Activated T-cell treated with anti-CD3 and anti-CD28 coated beads for 48 hours (primary cell): ENCODE data around the gene EGLN1.
A peak's percentile ranks its signal among the peaks of the same experiment; 100 is the strongest.
"Not testable (repeated sequence)": the region's sequence is repeated elsewhere in the genome, so short reads cannot be mapped to it uniquely, and the experiment has no call there.

Experiments used
- DNase-seq: peaks from one replicate; pipeline ENCODE4 v3.0.0-alpha.2; 2020; ENCODE audit warnings: low read depth

The EGLN1 gene

GRCh38 chr1:231421971-231422797 lies at the start of gene EGLN1:
Gene EGLN1 (minus strand): TSS chr1:231422287. CDS start chr1:231421888, 399 bp downstream.
- DNase-seq: peak; percentile 84

GRCh38 chr1:231471500-231471899 lies 49.4 kb upstream of the EGLN1 start:
- not testable (repeated sequence) for DNase-seq

GRCh38 chr1:231471027-231471426 lies 48.9 kb upstream of the EGLN1 start:
- DNase-seq: not testable (repeated sequence)

- no peak for DNase-seq
These were observed 45.9 kb upstream of the EGLN1 start for GRCh38 chr1:231467986-231468385.

GRCh38 chr1:231465051-231465450 lies 43.0 kb upstream of the EGLN1 start:
- no peak for DNase-seq

GRCh38 chr1:231463541-231463940 lies 41.5 kb upstream of the EGLN1 start:
- no peak for DNase-seq

- DNase-seq: peak; percentile 25
These were observed 38.5 kb upstream of the EGLN1 start for GRCh38 chr1:231460614-231461013.

GRCh38 chr1:231459438-231459837 lies 37.4 kb upstream of the EGLN1 start:
- DNase-seq: not testable (repeated sequence)

- DNase-seq: not testable (repeated sequence)
These were observed 35.9 kb upstream of the EGLN1 start for GRCh38 chr1:231457956-231458355.

- not testable (repeated sequence) for DNase-seq
These were observed 32.0 kb upstream of the EGLN1 start for GRCh38 chr1:231454133-231454532.

- DNase-seq: no peak
These were observed 24.1 kb upstream of the EGLN1 start for GRCh38 chr1:231446138-231446537.

- no peak for DNase-seq
These were observed 22.0 kb upstream of the EGLN1 start for GRCh38 chr1:231444059-231444458.

GRCh38 chr1:231443363-231443762 lies 21.3 kb upstream of the EGLN1 start:
- DNase-seq: no peak

GRCh38 chr1:231442735-231443134 lies 20.6 kb upstream of the EGLN1 start:
- DNase-seq: no peak

GRCh38 chr1:231432996-231433395 lies 10.9 kb upstream of the EGLN1 start:
- DNase-seq: no peak

GRCh38 chr1:231431665-231432415 lies 9.8 kb upstream of the EGLN1 start:
- no peak for DNase-seq

- DNase-seq: not testable (repeated sequence)
These were observed 8.7 kb upstream of the EGLN1 start for GRCh38 chr1:231430678-231431352.

GRCh38 chr1:231428377-231428776 lies 6.3 kb upstream of the EGLN1 start:
- no peak for DNase-seq

- no peak for DNase-seq
These were observed 3.1 kb upstream of the EGLN1 start for GRCh38 chr1:231424950-231425805.

- no peak for DNase-seq
These were observed 1.6 kb upstream of the EGLN1 start for GRCh38 chr1:231423648-231424047.

GRCh38 chr1:231422798-231423309 lies 767 bp upstream of the EGLN1 start:
- DNase-seq: no peak
